ENCODE results near the gene LCK.
"Not testable (repeated sequence)": the region's sequence is repeated elsewhere in the genome, so short reads cannot be mapped to it uniquely, and the experiment has no call there.

The LCK gene

GRCh38 chr1:32249831-32250525 lies 1.1 kb upstream of the LCK start:
- no peak overlapping the region for H3K27ac ChIP-seq
- no peak for TF ChIP-seq CTCF (IDR thresholded peaks at IDR 0.05)
- TF ChIP-seq ZFX (IDR thresholded peaks at IDR 0.05; ENCODE audit: borderline replicate concordance): no peak

GRCh38 chr1:32255072-32256071 lies 4.3 kb downstream of the LCK start:
- no peak for TF ChIP-seq ZFX (IDR thresholded peaks at IDR 0.05; ENCODE audit: borderline replicate concordance)
- no peak for TF ChIP-seq CTCF (IDR thresholded peaks at IDR 0.05)
- no peak overlapping the region for H3K27ac ChIP-seq

- TF ChIP-seq CTCF (IDR thresholded peaks at IDR 0.05) (no peak), ZFX (IDR thresholded peaks at IDR 0.05; ENCODE audit: borderline replicate concordance) (no peak)
- no peak overlapping the region for H3K27ac ChIP-seq
These were observed 5.6 kb downstream of the LCK start for GRCh38 chr1:32256473-32257226.

GRCh38 chr1:32257227-32257508 lies 6.1 kb downstream of the LCK start:
- H3K27ac ChIP-seq: no peak overlapping the region
- TF ChIP-seq CTCF (IDR thresholded peaks at IDR 0.05) (no peak), ZFX (IDR thresholded peaks at IDR 0.05; ENCODE audit: borderline replicate concordance) (no peak)

- H3K27ac ChIP-seq: not testable (repeated sequence)
These were observed 12.2 kb downstream of the LCK start for GRCh38 chr1:32263236-32263593.

GRCh38 chr1:32263744-32264143 lies 12.7 kb downstream of the LCK start:
- H3K27ac ChIP-seq: no peak overlapping the region
- no peak for TF ChIP-seq CTCF (IDR thresholded peaks at IDR 0.05)
- TF ChIP-seq ZFX (IDR thresholded peaks at IDR 0.05; ENCODE audit: borderline replicate concordance): no peak

- TF ChIP-seq CTCF (IDR thresholded peaks at IDR 0.05): no peak
- no peak for TF ChIP-seq ZFX (IDR thresholded peaks at IDR 0.05; ENCODE audit: borderline replicate concordance)
- no peak overlapping the region for H3K27ac ChIP-seq
These were observed 14.8 kb downstream of the LCK start for GRCh38 chr1:32265846-32266245.

All from 22Rv1 (cell line).